Natural killer cell treated with Interleukin-12 subunit alpha and Interleukin-12 subunit beta and Interleukin-15 and Interleukin-18, amount 100 ng/mL, for 72 hours (primary cell): Measurements from ENCODE around the gene CREG2. TPM values are rescaled to one million over a fixed set of nuclear protein-coding genes. Genes with fewer than 3 reads are reported as not detected.

Experiments
- ATAC-seq, 2 donors: fragments of 150-1000 bp; cut with Tn5 transposase in 1 of 2; sonication (Bioruptor Pico), chemical (Tn5 transposase) in 1 of 2; 2 replicates each; pipeline ENCODE4 v1.10.0; 2021
- DNase-seq: peaks from one replicate; pipeline ENCODE4 v3.0.0; 2022; ENCODE audit warnings: low spot score
- H3K27ac Mint-ChIP-seq, 2 donors: 1 replicate in 1 of 2; 2 replicates in 1 of 2; pipeline ENCODE4 v1.8.0; 2022; ENCODE audit warnings: mixed read lengths in 2 of 2, mild to moderate bottlenecking in 1 of 2, moderate library complexity in 1 of 2
- H3K27me3 Mint-ChIP-seq, 2 donors: 1 replicate in 1 of 2; 2 replicates in 1 of 2; pipeline ENCODE4 v1.8.0; 2022; ENCODE audit warnings: mixed read lengths in 2 of 2
- H3K36me3 Mint-ChIP-seq: one replicate; pipeline ENCODE4 v1.8.0; 2022; ENCODE audit warnings: mixed read lengths
- H3K4me1 Mint-ChIP-seq, 2 donors: 1 replicate in 1 of 2; 2 replicates in 1 of 2; pipeline ENCODE4 v1.8.0; 2022; ENCODE audit warnings: low read depth in 2 of 2, mixed read lengths in 2 of 2, mild to moderate bottlenecking in 1 of 2
- H3K4me3 Mint-ChIP-seq: one replicate; pipeline ENCODE4 v1.8.0; 2022; ENCODE audit warnings: mixed read lengths
- H3K9me3 Mint-ChIP-seq: 2 replicates; pipeline ENCODE4 v1.8.0; 2022; ENCODE audit warnings: mixed read lengths
- total RNA-seq, 2 donors: library from RNA; stranded (reverse); gene quantifications; one replicate each; pipeline ENCODE4 v1.2.3, GENCODE V29; 2022

The CREG2 gene
- total RNA-seq, 2 donors from 2014 or later: not detected

- H3K9me3 Mint-ChIP-seq: no peaks in the 10 kb centered on the region
- DNase-seq (no peak), ATAC-seq (no peak)
- peak overlapping the region in 1 of 2 donors; percentile 45 for H3K27ac Mint-ChIP-seq
- no peak overlapping the region for H3K4me3 Mint-ChIP-seq
- H3K4me1 Mint-ChIP-seq: no peaks in the 10 kb centered on the region
- peaks cover 0 to 3% of the 10 kb centered on the region in 2 donors for H3K27me3 Mint-ChIP-seq
- no peaks in the 10 kb centered on the region for H3K36me3 Mint-ChIP-seq
Measured at GRCh38 chr2:101418460-101419095, 31.3 kb upstream of the CREG2 start.

GRCh38 chr2:101416609-101417008 lies 29.3 kb upstream of the CREG2 start:
- Mint-ChIP-seq H3K36me3 (no peaks in the 10 kb centered on the region), H3K27me3 (peaks cover 0 to 3% of the 10 kb centered on the region in 2 donors), H3K4me1 (no peaks in the 10 kb centered on the region), H3K4me3 (no peak overlapping the region), H3K27ac (no peak overlapping the region), H3K9me3 (no peaks in the 10 kb centered on the region)
- DNase-seq (no peak), ATAC-seq (no peak)

GRCh38 chr2:101415884-101416283 lies 28.6 kb upstream of the CREG2 start:
- Mint-ChIP-seq H3K27ac (no peak overlapping the region), H3K4me1 (no peaks in the 10 kb centered on the region), H3K4me3 (no peak overlapping the region), H3K27me3 (peaks cover 0 to 3% of the 10 kb centered on the region in 2 donors), H3K9me3 (no peaks in the 10 kb centered on the region), H3K36me3 (no peaks in the 10 kb centered on the region)
- ATAC-seq (no peak), DNase-seq (no peak)

DNA sequence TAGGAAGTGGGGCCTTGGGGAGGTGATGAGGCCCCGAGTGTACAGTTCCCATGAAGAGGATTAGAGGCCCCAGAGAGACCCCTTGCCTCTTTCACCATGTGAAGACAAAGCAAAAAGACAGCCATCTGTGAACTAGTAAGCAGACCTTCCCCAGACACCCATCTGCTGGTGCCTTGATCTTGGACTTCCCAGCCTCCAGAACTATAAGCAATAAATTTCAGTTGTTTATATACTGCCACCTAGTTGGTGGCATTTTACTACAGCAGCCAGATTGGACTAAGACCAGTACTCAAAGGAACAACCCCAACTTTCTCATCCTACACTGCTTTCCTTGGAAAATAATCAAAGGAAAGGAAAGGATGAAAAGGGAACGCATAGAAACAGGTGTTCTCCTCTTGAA lies 27.9 kb upstream of the CREG2 start:
- no peak for DNase-seq
- Mint-ChIP-seq H3K27ac (no peak overlapping the region), H3K4me3 (no peak overlapping the region), H3K9me3 (no peaks in the 10 kb centered on the region), H3K27me3 (peaks cover 5% of the 10 kb centered on the region in 2 donors), H3K4me1 (no peaks in the 10 kb centered on the region), H3K36me3 (no peaks in the 10 kb centered on the region)
- ATAC-seq: no peak

DNA sequence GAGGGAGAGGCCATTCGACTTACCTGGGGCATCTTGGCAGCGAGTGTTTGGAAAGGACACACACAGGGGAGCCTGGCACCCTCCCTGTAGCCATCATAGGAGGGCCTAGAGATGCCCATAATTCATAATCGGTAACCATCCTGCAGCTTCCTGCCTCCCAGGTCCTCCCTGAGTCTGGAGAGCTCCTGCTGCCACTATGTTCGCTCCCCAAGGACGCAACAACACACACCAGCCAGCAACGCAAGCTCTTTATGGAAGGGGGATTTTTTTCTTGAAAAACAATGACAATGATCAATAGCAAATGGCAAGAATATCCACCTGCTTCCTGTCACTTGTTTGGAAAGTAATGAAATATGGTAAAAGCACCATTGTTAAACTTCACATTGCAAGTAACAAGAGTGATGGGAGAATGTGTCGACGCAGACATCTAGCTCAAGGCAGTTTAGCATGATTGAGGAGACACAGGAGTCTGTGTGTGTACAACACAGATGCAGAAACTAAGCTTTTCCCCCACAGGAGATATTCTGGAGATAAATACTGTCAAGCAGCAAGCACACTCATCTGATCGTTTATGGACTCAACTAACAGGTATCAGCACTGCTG lies 24.9 kb upstream of the CREG2 start:
- H3K4me3 Mint-ChIP-seq: no peak overlapping the region
- peaks cover 6 to 10% of the 10 kb centered on the region in 2 donors for H3K27me3 Mint-ChIP-seq
- ATAC-seq (no peak), DNase-seq (no peak)
- H3K27ac Mint-ChIP-seq: no peak overlapping the region
- no peaks in the 10 kb centered on the region for H3K4me1 Mint-ChIP-seq
- H3K9me3 Mint-ChIP-seq: no peaks in the 10 kb centered on the region
- H3K36me3 Mint-ChIP-seq: no peaks in the 10 kb centered on the region

- Mint-ChIP-seq H3K27me3 (peaks cover 6 to 10% of the 10 kb centered on the region in 2 donors), H3K4me1 (no peaks in the 10 kb centered on the region), H3K27ac (no peak overlapping the region), H3K36me3 (no peaks in the 10 kb centered on the region), H3K4me3 (no peak overlapping the region), H3K9me3 (no peaks in the 10 kb centered on the region)
- no peak for ATAC-seq
- no peak for DNase-seq
Measured at GRCh38 chr2:101410746-101411145, 23.4 kb upstream of the CREG2 start.

- ATAC-seq (peak in 1 of 2 donors; percentile 46), DNase-seq (no peak)
- Mint-ChIP-seq H3K36me3 (no peaks in the 10 kb centered on the region), H3K4me3 (no peak overlapping the region), H3K9me3 (no peaks in the 10 kb centered on the region), H3K27ac (no peak overlapping the region), H3K27me3 (peaks cover 6 to 10% of the 10 kb centered on the region in 2 donors), H3K4me1 (peaks cover 0 to 3% of the 10 kb centered on the region in 2 donors)
Measured at GRCh38 chr2:101410114-101410513, 22.8 kb upstream of the CREG2 start.

GRCh38 chr2:101409699-101410098 lies 22.4 kb upstream of the CREG2 start:
- Mint-ChIP-seq H3K36me3 (no peaks in the 10 kb centered on the region), H3K9me3 (no peaks in the 10 kb centered on the region), H3K4me3 (no peak overlapping the region), H3K27me3 (peaks cover 6 to 10% of the 10 kb centered on the region in 2 donors), H3K4me1 (peaks cover 0 to 3% of the 10 kb centered on the region in 2 donors), H3K27ac (no peak overlapping the region)
- ATAC-seq: no peak
- no peak for DNase-seq

DNA sequence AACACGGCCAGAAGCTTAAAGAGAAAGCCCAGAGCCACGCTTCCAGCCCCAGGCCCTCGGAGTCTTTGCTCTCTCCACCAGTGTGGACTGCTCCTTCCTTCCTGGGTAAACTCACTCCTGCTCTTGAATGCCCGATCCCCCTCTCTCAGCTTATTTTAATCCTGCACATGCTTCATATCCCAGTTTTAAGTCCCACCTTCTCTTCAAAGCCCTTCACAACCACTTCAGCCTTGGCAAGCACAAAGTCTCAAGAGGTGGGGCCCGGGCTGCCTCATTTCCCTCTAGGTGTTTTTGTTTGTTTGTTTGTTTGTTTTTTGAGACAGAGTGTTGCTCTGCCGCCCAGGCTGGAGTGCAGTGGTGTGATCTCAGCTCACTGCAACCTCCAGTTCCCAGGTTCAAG lies 21.6 kb upstream of the CREG2 start:
- Mint-ChIP-seq H3K36me3 (no peaks in the 10 kb centered on the region), H3K27ac (no peak overlapping the region), H3K4me1 (peaks cover 0 to 3% of the 10 kb centered on the region in 2 donors), H3K4me3 (no peak overlapping the region), H3K9me3 (no peaks in the 10 kb centered on the region), H3K27me3 (peaks cover 6 to 10% of the 10 kb centered on the region in 2 donors)
- no peak for DNase-seq
- no peak for ATAC-seq

DNA sequence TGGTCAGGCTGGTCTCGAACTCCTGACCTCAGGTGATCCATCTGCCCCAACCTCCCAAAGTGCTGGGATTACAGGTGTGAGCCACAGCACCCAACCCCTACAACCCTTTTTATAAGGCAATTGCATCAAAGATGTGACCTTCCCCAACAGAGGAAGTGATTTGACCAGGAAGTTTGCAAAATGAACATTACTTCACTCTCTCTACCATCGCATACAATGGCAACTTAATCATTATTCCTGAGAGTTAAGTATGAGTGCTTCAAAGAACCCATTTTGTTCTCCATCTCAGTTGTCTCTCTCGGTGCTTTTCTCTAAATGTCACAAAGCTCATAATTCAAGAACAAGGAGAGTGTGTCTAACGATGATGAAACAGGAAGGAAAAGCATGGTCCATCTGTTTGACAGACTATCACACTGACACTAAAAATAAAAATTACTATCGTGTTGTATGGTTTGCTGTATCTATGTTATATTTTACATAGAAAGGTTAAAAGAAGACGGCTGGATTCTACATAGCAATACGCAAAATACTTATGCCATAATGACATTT lies 18.1 kb upstream of the CREG2 start:
- Mint-ChIP-seq H3K36me3 (no peaks in the 10 kb centered on the region), H3K4me1 (peaks cover 0 to 3% of the 10 kb centered on the region in 2 donors), H3K27me3 (peaks cover 11 to 14% of the 10 kb centered on the region in 2 donors), H3K27ac (no peak overlapping the region), H3K9me3 (no peaks in the 10 kb centered on the region), H3K4me3 (no peak overlapping the region)
- ATAC-seq: no peak
- no peak for DNase-seq

DNA sequence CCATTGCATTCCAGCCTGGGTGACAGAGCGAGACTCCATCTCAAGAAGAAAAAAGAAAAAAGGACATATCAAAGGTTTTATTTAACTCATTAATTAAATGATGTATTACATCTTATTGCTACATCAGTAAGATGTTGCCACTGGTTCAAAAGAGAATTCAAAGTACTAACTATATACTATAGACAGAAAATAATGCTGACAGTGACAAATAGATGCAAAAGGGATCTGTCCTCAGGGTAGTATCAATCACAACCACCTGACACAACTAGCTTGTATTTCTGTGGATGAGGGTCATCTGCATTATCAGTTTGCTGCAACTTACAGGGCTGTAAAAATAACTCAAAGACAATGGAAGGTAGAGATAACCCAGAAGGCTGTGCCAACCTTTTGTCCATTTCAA lies 16.4 kb upstream of the CREG2 start:
- Mint-ChIP-seq H3K27ac (no peak overlapping the region), H3K27me3 (peaks cover 16 to 23% of the 10 kb centered on the region in 2 donors)

DNA sequence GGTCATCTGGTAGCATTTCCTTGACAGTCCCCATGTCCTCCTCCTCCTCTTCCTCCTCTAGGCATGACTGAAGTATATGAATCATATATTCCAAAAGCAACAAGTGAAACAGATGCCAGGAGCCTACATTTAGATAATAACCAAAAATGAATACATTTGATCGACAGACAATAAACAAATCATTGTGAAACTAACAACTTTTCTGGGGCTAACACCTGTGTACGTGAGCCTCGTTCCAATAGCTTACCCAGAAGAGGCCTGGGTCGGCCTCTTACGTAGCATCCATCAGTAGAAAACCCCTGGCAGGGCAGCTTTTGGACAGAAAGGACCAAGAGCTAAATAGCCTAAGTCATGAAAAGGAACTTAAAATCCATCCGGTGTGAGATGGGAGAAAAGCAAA lies 15.3 kb upstream of the CREG2 start:
- no peak for ATAC-seq
- Mint-ChIP-seq H3K9me3 (no peaks in the 10 kb centered on the region), H3K4me1 (peaks cover 0 to 3% of the 10 kb centered on the region in 2 donors), H3K4me3 (no peak overlapping the region), H3K27ac (no peak overlapping the region), H3K36me3 (no peaks in the 10 kb centered on the region), H3K27me3 (peaks cover 18 to 27% of the 10 kb centered on the region in 2 donors)
- no peak for DNase-seq

More for the DNA sequence above, 16.4 kb upstream of the CREG2 start:
- H3K4me1 Mint-ChIP-seq: peaks cover 0 to 3% of the 10 kb centered on the region in 2 donors
- no peak for DNase-seq
- H3K4me3 Mint-ChIP-seq: no peak overlapping the region
- no peak for ATAC-seq
- no peaks in the 10 kb centered on the region for H3K36me3 Mint-ChIP-seq
- H3K9me3 Mint-ChIP-seq: no peaks in the 10 kb centered on the region

DNA sequence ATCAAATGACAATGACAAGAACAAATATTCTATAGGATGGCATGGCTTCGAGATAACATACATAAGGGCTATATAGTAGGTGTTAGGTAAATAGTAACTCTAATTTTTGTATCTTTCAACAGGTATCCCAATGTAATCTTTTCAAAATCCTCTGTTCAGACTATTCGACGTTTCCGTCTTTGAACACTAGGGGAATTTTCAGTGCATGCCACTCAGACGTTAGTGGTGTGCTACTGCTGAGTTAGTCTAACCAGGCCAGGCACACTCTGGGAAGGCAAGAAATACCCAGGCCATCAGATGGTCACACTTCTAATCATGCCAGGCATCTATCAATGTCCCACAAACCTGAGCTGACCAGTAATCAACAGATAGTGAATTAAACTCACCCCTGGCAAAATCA lies 14.6 kb upstream of the CREG2 start:
- ATAC-seq: no peak
- no peak overlapping the region for H3K4me3 Mint-ChIP-seq
- no peaks in the 10 kb centered on the region for H3K36me3 Mint-ChIP-seq
- H3K9me3 Mint-ChIP-seq: no peaks in the 10 kb centered on the region
- H3K27ac Mint-ChIP-seq: no peak overlapping the region
- DNase-seq: no peak
- H3K27me3 Mint-ChIP-seq: peaks cover 20 to 32% of the 10 kb centered on the region in 2 donors
- H3K4me1 Mint-ChIP-seq: peaks cover 0 to 3% of the 10 kb centered on the region in 2 donors

DNA sequence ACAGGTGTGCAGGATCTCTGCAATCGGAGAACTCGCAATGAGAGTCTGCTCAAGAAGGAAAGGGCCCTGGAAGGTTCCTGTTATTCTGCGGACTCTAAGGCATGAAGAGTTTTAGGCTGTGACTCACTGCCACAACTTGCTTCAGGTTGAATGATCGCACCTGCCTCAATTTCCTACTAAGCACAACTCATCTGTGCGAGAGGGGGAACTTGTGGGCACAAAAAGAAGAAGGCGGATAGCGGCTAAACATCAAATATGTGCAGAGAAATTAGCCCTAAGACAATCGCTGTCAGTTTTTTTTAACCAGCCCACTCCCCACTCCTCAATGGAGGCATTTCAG lies 14.0 kb upstream of the CREG2 start:
- Mint-ChIP-seq H3K27me3 (peaks cover 21 to 33% of the 10 kb centered on the region in 2 donors), H3K27ac (no peak overlapping the region), H3K4me3 (no peak overlapping the region), H3K36me3 (no peaks in the 10 kb centered on the region), H3K4me1 (peaks cover 0 to 3% of the 10 kb centered on the region in 2 donors), H3K9me3 (no peaks in the 10 kb centered on the region)
- DNase-seq (no peak), ATAC-seq (no peak)
